Type B pancreatic cell (in vitro differentiated cells): ENCODE measurements around the gene RRBP1. TPM values are rescaled to one million over a fixed set of nuclear protein-coding genes. Genes with fewer than 3 reads are reported as not detected.

Source experiments
- DNase-seq: peaks from one replicate; pipeline ENCODE4 v3.0.0; 2021; ENCODE audit warnings: mixed read lengths; ENCODE audit not compliant: unreplicated experiment; ENCODE audit errors: extremely low spot score
- H3K27ac Mint-ChIP-seq: 2 replicates; pipeline ENCODE4 v1.8.0; 2021; ENCODE audit warnings: mild to moderate bottlenecking, mixed read lengths
- H3K27me3 Mint-ChIP-seq: 2 replicates; pipeline ENCODE4 v1.8.0; 2021; ENCODE audit warnings: mixed read lengths
- H3K36me3 Mint-ChIP-seq: 2 replicates; pipeline ENCODE4 v1.8.0; 2021; ENCODE audit warnings: mixed read lengths
- H3K4me1 Mint-ChIP-seq: one replicate; pipeline ENCODE4 v1.8.0; 2021; ENCODE audit warnings: mixed read lengths; ENCODE audit not compliant: unreplicated experiment
- H3K4me3 Mint-ChIP-seq: 2 replicates; pipeline ENCODE4 v1.8.0; 2021; ENCODE audit warnings: mild to moderate bottlenecking, mixed read lengths
- H3K9me3 Mint-ChIP-seq: 2 replicates; pipeline ENCODE4 v1.8.0; 2021; ENCODE audit warnings: mixed read lengths
- CTCF ChIP-seq: fragments of 200-600 bp; sonication (generic); conservative IDR thresholded peaks from 2 replicates; pipeline ENCODE4 v1.5.0; 2021; ENCODE audit warnings: antibody characterized with exemption, mild to moderate bottlenecking
- total RNA-seq: library from RNA; stranded (reverse); gene quantifications from 2 replicates; pipeline ENCODE4 v1.2.1, GENCODE V29; 2021; ENCODE audit warnings: low replicate concordance

RRBP1 gene
- total RNA-seq, 1 donor from 2014 or later, result 161 TPM

GRCh38 chr20:17633221-17633849 lies 48.7 kb downstream of the RRBP1 start:
- no peak overlapping the region for H3K4me3 Mint-ChIP-seq
- H3K9me3 Mint-ChIP-seq, result no peaks in the 10 kb centered on the region
- TF ChIP-seq CTCF, result no peak
- H3K27me3 Mint-ChIP-seq, result no peaks in the 10 kb centered on the region
- H3K36me3 Mint-ChIP-seq, result peaks cover 14% of the 10 kb centered on the region
- H3K4me1 Mint-ChIP-seq, result peaks cover 11% of the 10 kb centered on the region
- no peak overlapping the region for H3K27ac Mint-ChIP-seq
- no peak for DNase-seq

GRCh38 chr20:17631576-17632319 lies 50.3 kb downstream of the RRBP1 start:
- H3K9me3 Mint-ChIP-seq, result no peaks in the 10 kb centered on the region
- DNase-seq, result no peak
- peak overlapping the region; percentile 39 for H3K27ac Mint-ChIP-seq
- no peak overlapping the region for H3K4me3 Mint-ChIP-seq
- H3K27me3 Mint-ChIP-seq, result no peaks in the 10 kb centered on the region
- no peak for TF ChIP-seq CTCF
- peaks cover 16% of the 10 kb centered on the region for H3K36me3 Mint-ChIP-seq
- peaks cover 10% of the 10 kb centered on the region for H3K4me1 Mint-ChIP-seq

- H3K36me3 Mint-ChIP-seq, result peaks cover 14% of the 10 kb centered on the region
- no peaks in the 10 kb centered on the region for H3K9me3 Mint-ChIP-seq
- H3K4me3 Mint-ChIP-seq, result no peak overlapping the region
- peaks cover 5% of the 10 kb centered on the region for H3K4me1 Mint-ChIP-seq
- no peak for TF ChIP-seq CTCF
- no peak overlapping the region for H3K27ac Mint-ChIP-seq
- H3K27me3 Mint-ChIP-seq, result no peaks in the 10 kb centered on the region
- no peak for DNase-seq
Measured at GRCh38 chr20:17630806-17631195, 51.2 kb downstream of the RRBP1 start.

- DNase-seq, result no peak
- Mint-ChIP-seq H3K36me3 (peaks cover 13% of the 10 kb centered on the region), H3K27me3 (no peaks in the 10 kb centered on the region), H3K4me3 (no peak overlapping the region), H3K4me1 (peaks cover 4% of the 10 kb centered on the region), H3K27ac (peak overlapping the region; percentile 53), H3K9me3 (no peaks in the 10 kb centered on the region)
- no peak for TF ChIP-seq CTCF
Measured at GRCh38 chr20:17630151-17630805, 51.8 kb downstream of the RRBP1 start.

GRCh38 chr20:17629678-17630089 lies 52.4 kb downstream of the RRBP1 start:
- no peak for DNase-seq
- Mint-ChIP-seq H3K27ac (no peak overlapping the region), H3K27me3 (no peaks in the 10 kb centered on the region), H3K4me1 (peaks cover 4% of the 10 kb centered on the region), H3K36me3 (peaks cover 13% of the 10 kb centered on the region), H3K9me3 (no peaks in the 10 kb centered on the region), H3K4me3 (no peak overlapping the region)
- no peak for TF ChIP-seq CTCF
